HG02970 (cell line): ENCODE data around the gene BLM.

Experiments
- ATAC-seq: cut with Tn5 transposase; IDR thresholded peaks from one replicate; pipeline ENCODE4 v1.9.1; 2021; ENCODE audit warnings: mild to moderate bottlenecking, moderate library complexity, moderate number of reproducible peaks; ENCODE audit not compliant: unreplicated experiment, low FRiP score

The BLM gene

GRCh38 chr15:90691369-90691768, 25.8 kb upstream of the BLM start:
- no peak for ATAC-seq

GRCh38 chr15:90691982-90692773, 25.0 kb upstream of the BLM start:
- peak; percentile 49 for ATAC-seq

GRCh38 chr15:90694987-90695386, 22.2 kb upstream of the BLM start:
- ATAC-seq: no peak

- ATAC-seq: no peak
Measured at GRCh38 chr15:90697175-90697574, 20.0 kb upstream of the BLM start.

- ATAC-seq: no peak
Measured at GRCh38 chr15:90698629-90699028, 18.5 kb upstream of the BLM start.

- no peak for ATAC-seq
Measured at GRCh38 chr15:90701048-90701447, 16.1 kb upstream of the BLM start.

GRCh38 chr15:90701880-90702630, 15.1 kb upstream of the BLM start:
- ATAC-seq: no peak

GRCh38 chr15:90703455-90703854, 13.7 kb upstream of the BLM start:
- no peak for ATAC-seq

- no peak for ATAC-seq
Measured at GRCh38 chr15:90705212-90705611, 11.9 kb upstream of the BLM start.

GRCh38 chr15:90706394-90707327, 10.5 kb upstream of the BLM start:
- no peak for ATAC-seq

- ATAC-seq: no peak
Measured at GRCh38 chr15:90707489-90707888, 9.7 kb upstream of the BLM start.

GRCh38 chr15:90708516-90708915, 8.6 kb upstream of the BLM start:
- no peak for ATAC-seq

GRCh38 chr15:90709278-90709677, 7.9 kb upstream of the BLM start:
- ATAC-seq: no peak

- ATAC-seq: no peak
Measured at GRCh38 chr15:90710436-90711027, 6.6 kb upstream of the BLM start.

GRCh38 chr15:90711418-90711824, 5.7 kb upstream of the BLM start:
- no peak for ATAC-seq

GRCh38 chr15:90711842-90712241, 5.3 kb upstream of the BLM start:
- no peak for ATAC-seq

- no peak for ATAC-seq
Measured at GRCh38 chr15:90713081-90713480, 4.1 kb upstream of the BLM start.

- ATAC-seq: no peak
Measured at GRCh38 chr15:90716317-90716975, 700 bp upstream of the BLM start.

- no peak for ATAC-seq
Measured at GRCh38 chr15:90718232-90718631, 1.1 kb downstream of the BLM start.

GRCh38 chr15:90720131-90720530, 3.0 kb downstream of the BLM start:
- no peak for ATAC-seq
